GM12892 (cell line): ENCODE data around the gene CRYGS.

ENCODE experiments used
- POLR2A ChIP-seq: IDR thresholded peaks from 2 replicates; pipeline ENCODE4 v1.6.1; 2011; ENCODE audit warnings: low read depth, low read length, control low read depth
- POLR2AphosphoS5 ChIP-seq: IDR thresholded peaks from 2 replicates; pipeline ENCODE4 v1.6.1; 2011; ENCODE audit warnings: low read depth, low read length, control low read depth
- TAF1 ChIP-seq: IDR thresholded peaks from 2 replicates; pipeline ENCODE4 v1.6.1; 2011; ENCODE audit warnings: low read depth, mild to moderate bottlenecking, control low read depth, low read length, borderline replicate concordance

DNA sequence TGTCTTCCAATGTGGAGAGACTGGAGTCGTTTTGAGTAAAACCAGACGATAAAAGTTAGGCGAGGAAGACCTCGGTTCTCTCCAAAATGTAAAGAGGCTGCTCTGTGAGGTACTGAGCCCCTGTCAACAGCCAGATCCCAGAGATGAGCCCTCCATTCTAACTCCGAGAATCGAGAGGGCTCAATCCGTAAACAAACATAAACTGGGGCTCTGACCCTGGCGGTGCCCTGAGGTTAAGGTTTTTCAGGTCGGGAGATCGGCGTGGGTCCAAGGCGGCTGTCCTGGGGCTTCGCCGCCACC is 22.5 kb upstream of the CRYGS start:
- TF ChIP-seq POLR2AphosphoS5 (no peak), POLR2A (no peak), TAF1 (no peak)
